HG03378 (cell line): ENCODE measurements around the gene MTHFD2L.
"Not testable (repeated sequence)": the region's sequence is repeated elsewhere in the genome, so short reads cannot be mapped to it uniquely, and the experiment has no call there.

Experiments used
- ATAC-seq: cut with Tn5 transposase; IDR thresholded peaks from one replicate; pipeline ENCODE4 v1.9.1; 2021; ENCODE audit warnings: mild to moderate bottlenecking, moderate library complexity; ENCODE audit not compliant: unreplicated experiment

The MTHFD2L gene

GRCh38 chr4:74132188-74132587 is 25.7 kb upstream of the MTHFD2L start:
- ATAC-seq = not testable (repeated sequence)

GRCh38 chr4:74132944-74133343 is 25.0 kb upstream of the MTHFD2L start:
- no peak for ATAC-seq

GRCh38 chr4:74133786-74134499 is 24.0 kb upstream of the MTHFD2L start:
- peak; percentile 78 for ATAC-seq

DNA sequence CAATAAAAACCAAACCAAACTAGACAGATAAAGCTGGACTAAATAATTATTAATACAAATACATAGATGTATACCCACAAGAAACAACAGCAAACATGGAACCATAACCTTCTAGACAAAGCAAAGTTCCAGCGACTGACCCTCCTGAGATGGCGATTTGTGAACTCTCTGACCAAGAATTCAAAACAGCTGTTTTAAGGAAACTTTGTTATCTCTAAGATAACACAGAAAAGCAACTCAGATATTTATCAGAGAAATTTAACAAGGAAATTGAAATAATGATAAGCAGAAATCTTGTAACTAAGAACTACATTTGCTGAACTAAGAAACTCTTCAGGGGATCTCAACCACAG is 23.4 kb upstream of the MTHFD2L start:
- no peak for ATAC-seq

GRCh38 chr4:74146581-74147129 is 11.3 kb upstream of the MTHFD2L start:
- no peak for ATAC-seq

- no peak for ATAC-seq
Observed at GRCh38 chr4:74148205-74148604, 9.7 kb upstream of the MTHFD2L start.

DNA sequence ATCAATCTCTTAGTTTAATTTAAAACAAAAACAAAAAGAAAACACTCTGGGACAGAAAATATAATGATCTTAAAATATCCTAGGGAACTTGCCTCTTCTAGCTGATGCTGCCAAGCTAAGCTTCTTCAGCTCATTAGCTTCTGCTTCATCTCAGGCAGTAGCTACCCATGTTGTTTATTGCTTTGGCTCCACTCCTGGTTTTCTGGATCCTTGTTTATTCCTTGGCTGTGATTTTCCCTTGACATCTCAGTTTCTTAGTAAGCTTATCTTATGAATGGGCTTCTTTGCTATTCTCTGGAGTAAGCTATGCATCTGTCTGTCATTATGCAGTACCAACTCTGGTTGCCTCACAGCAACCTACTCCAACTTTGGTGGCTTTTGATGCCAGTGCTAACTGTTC is 5.1 kb upstream of the MTHFD2L start:
- ATAC-seq = no peak

- no peak for ATAC-seq
Observed at GRCh38 chr4:74156521-74156920, 1.4 kb upstream of the MTHFD2L start.

GRCh38 chr4:74157154-74157553 is 764 bp upstream of the MTHFD2L start:
- ATAC-seq = peak; percentile 2

DNA sequence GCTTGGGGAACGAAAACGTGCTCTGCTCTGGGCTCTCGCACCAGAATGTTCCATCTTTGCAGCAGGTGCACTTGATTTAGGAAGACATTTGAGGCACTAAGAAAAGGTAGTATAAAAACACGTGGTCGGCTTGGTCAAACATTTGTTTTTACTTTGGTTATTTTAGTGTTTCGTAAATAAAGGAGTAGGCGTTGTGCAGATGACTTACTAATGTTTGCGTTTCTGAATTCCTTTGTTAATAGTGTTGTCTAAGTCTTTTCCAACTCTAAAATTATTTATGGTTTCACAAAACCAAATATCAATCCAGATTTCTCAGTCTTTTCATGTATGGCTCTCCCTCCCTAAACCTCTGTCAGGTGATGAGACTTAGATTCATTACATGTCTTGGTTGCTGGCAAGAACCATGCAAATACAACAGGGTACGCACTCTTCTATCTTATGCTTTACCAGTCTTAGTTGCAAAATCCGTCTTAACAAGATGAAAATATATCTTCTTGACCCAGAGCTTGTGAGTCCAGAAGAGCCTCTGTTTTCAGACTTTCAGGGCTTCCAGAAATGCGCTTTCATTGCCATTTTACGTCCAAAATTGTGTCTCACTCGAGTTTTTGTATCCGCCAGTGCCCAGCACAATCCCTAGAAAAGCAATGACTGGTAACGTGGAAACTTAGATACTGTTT is 686 bp downstream of the MTHFD2L start:
- ATAC-seq = no peak

DNA sequence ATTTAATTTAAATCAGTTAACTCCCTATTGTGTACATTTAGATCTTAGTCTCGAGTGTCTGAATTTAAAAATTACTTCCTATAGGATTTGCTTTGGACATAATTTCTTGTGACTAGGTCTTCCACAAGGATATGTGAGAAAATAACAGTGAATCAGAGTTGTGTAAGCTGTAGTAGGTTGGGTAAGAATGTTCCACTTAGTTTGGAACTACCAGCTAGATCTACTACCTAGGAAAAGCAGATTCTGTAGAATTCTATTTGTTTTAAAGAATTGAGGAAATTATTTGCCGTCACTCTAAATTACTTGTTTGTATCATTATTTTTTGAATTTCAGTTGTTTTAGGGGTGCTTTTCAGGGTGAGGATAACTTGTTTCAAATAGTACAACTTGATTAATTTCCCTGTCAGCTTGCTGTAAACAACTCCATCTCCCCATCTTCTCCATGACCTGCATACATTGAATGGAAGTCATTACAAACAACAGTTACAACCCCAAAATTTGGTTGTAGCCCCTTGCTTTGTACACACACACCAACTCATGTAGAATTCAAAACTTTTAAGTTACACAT is 1.3 kb downstream of the MTHFD2L start:
- no peak for ATAC-seq

GRCh38 chr4:74161666-74162450 is 3.9 kb downstream of the MTHFD2L start:
- ATAC-seq = no peak

- no peak for ATAC-seq
Observed at GRCh38 chr4:74166135-74166534, 8.2 kb downstream of the MTHFD2L start.

GRCh38 chr4:74166818-74167217 is 8.9 kb downstream of the MTHFD2L start:
- ATAC-seq = no peak

GRCh38 chr4:74167585-74167984 is 9.7 kb downstream of the MTHFD2L start:
- ATAC-seq = no peak

GRCh38 chr4:74168841-74169240 is 10.9 kb downstream of the MTHFD2L start:
- ATAC-seq = no peak

DNA sequence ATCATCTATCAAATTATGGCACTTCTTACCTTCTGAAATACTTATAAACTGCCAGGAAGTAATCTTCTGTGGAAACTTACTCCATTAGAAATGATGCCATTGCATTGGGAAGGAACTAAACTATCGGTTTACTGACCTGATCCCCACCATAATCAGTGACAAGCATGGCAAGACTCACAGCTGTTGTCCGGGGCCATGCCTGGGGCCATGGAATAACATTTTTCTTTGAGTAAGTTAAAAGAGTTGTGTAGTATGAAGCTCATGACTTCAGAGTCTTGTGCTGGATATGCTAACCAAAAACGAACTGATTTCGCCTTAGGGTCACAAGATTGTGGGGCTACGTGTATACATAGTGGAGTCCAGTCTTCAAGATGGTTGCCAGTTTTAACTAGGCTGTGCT is 15.4 kb downstream of the MTHFD2L start:
- no peak for ATAC-seq

GRCh38 chr4:74174421-74174820 is 16.5 kb downstream of the MTHFD2L start:
- ATAC-seq = no peak

GRCh38 chr4:74174941-74175340 is 17.0 kb downstream of the MTHFD2L start:
- ATAC-seq = no peak

DNA sequence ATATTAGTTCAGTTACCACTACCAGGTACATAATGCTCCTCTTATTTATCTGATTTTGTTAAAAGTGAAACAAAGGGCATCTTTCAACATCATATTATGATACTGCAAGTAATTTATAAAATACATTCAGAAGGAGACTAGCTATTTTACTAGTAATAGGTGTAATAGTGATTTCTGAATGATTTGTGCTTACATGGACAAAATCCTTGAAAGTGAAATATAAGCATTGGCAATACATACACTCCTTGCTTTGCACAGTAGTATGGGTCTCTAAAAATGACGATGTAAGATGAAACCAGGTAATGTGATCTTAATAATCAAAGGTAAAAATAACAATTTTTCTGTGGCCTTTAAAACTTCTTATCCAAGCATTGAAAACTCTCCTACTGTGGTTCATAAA is 17.5 kb downstream of the MTHFD2L start:
- ATAC-seq = no peak

GRCh38 chr4:74178798-74179197 is 20.9 kb downstream of the MTHFD2L start:
- no peak for ATAC-seq
